GM19463 (cell line): ENCODE results near the gene THEM5.
A peak's percentile ranks its signal among the peaks of the same experiment; 100 is the strongest.

Source experiments
- ATAC-seq: cut with Tn5 transposase; IDR thresholded peaks from one replicate; pipeline ENCODE4 v1.9.1; 2021; ENCODE audit warnings: mild to moderate bottlenecking, moderate library complexity; ENCODE audit not compliant: unreplicated experiment

THEM5 gene

GRCh38 chr1:151841141-151841540 is 12.4 kb downstream of the THEM5 start:
- no peak for ATAC-seq

GRCh38 chr1:151840421-151840820 is 13.1 kb downstream of the THEM5 start:
- no peak for ATAC-seq

- peak; percentile 65 for ATAC-seq
Observed at GRCh38 chr1:151839457-151840403, 13.8 kb downstream of the THEM5 start, which contains the start of gene C2CD4D. TSS of gene C2CD4D (minus strand) at chr1:151839820. CDS start at chr1:151838989, 831 bp downstream.

- ATAC-seq = no peak
Observed at GRCh38 chr1:151839082-151839412, 14.5 kb downstream of the THEM5 start.

GRCh38 chr1:151838222-151839081 is 15.1 kb downstream of the THEM5 start:
- ATAC-seq = no peak

- no peak for ATAC-seq
Observed at GRCh38 chr1:151837884-151838221, 15.7 kb downstream of the THEM5 start.

- no peak for ATAC-seq
Observed at GRCh38 chr1:151837197-151837596, 16.3 kb downstream of the THEM5 start.

GRCh38 chr1:151835596-151835995 is 17.9 kb downstream of the THEM5 start:
- ATAC-seq = no peak

- no peak for ATAC-seq
Observed at GRCh38 chr1:151834239-151834638, 19.3 kb downstream of the THEM5 start.

GRCh38 chr1:151833172-151833900 is 20.2 kb downstream of the THEM5 start:
- ATAC-seq = no peak

GRCh38 chr1:151832318-151832980 is 21.1 kb downstream of the THEM5 start:
- ATAC-seq = no peak

GRCh38 chr1:151831605-151832004 is 21.9 kb downstream of the THEM5 start, which contains the start of gene RORC:
TSS of gene RORC (minus strand) at chr1:151831802. CDS start at chr1:151831764, 38 bp downstream.
- no peak for ATAC-seq

GRCh38 chr1:151831256-151831591 is 22.3 kb downstream of the THEM5 start:
- no peak for ATAC-seq

GRCh38 chr1:151830055-151830454 is 23.5 kb downstream of the THEM5 start:
- no peak for ATAC-seq

GRCh38 chr1:151829352-151830046 is 24.0 kb downstream of the THEM5 start:
- no peak for ATAC-seq

- ATAC-seq = no peak
Observed at GRCh38 chr1:151828921-151829320, 24.6 kb downstream of the THEM5 start.

GRCh38 chr1:151827853-151828252 is 25.7 kb downstream of the THEM5 start:
- no peak for ATAC-seq

GRCh38 chr1:151825751-151826660 is 27.5 kb downstream of the THEM5 start:
- ATAC-seq = no peak

GRCh38 chr1:151825204-151825603 is 28.3 kb downstream of the THEM5 start:
- ATAC-seq = no peak
